HG02938 (cell line): ENCODE data around the gene AKIP1.
"Not testable (repeated sequence)": the region's sequence is repeated elsewhere in the genome, so short reads cannot be mapped to it uniquely, and the experiment has no call there.

ENCODE experiments used
- ATAC-seq: cut with Tn5 transposase; IDR thresholded peaks from one replicate; pipeline ENCODE4 v1.9.1; 2021; ENCODE audit warnings: mild to moderate bottlenecking, moderate library complexity; ENCODE audit not compliant: unreplicated experiment

The AKIP1 gene

GRCh38 chr11:8911029-8911823 is at the start of gene AKIP1:
Gene AKIP1, plus strand, starts transcription at chr11:8911189. Its CDS starts 261 bp downstream, at chr11:8911450.
- ATAC-seq = peak; percentile 74

- no peak for ATAC-seq
These were observed 47.2 kb upstream of the AKIP1 start for GRCh38 chr11:8863838-8864237.

- no peak for ATAC-seq
These were observed 45.7 kb upstream of the AKIP1 start for GRCh38 chr11:8865304-8865703.

GRCh38 chr11:8867035-8867434 is 44.0 kb upstream of the AKIP1 start:
- no peak for ATAC-seq

- no peak for ATAC-seq
These were observed 42.9 kb upstream of the AKIP1 start for GRCh38 chr11:8867931-8868631.

GRCh38 chr11:8870411-8871170 is 40.4 kb upstream of the AKIP1 start:
- ATAC-seq = no peak

- no peak for ATAC-seq
These were observed 39.7 kb upstream of the AKIP1 start for GRCh38 chr11:8871171-8871775.

- no peak for ATAC-seq
These were observed 39.0 kb upstream of the AKIP1 start for GRCh38 chr11:8871962-8872361.

GRCh38 chr11:8873741-8874405 is 37.1 kb upstream of the AKIP1 start:
- no peak for ATAC-seq

GRCh38 chr11:8878771-8879170 is 32.2 kb upstream of the AKIP1 start:
- ATAC-seq = no peak

- ATAC-seq = not testable (repeated sequence)
These were observed 29.4 kb upstream of the AKIP1 start for GRCh38 chr11:8881585-8881984.

- ATAC-seq = no peak
These were observed 24.7 kb upstream of the AKIP1 start for GRCh38 chr11:8886322-8886721.

- ATAC-seq = not testable (repeated sequence)
These were observed 19.8 kb upstream of the AKIP1 start for GRCh38 chr11:8891185-8891584.

GRCh38 chr11:8899119-8899753 is 11.8 kb upstream of the AKIP1 start:
- ATAC-seq = no peak

GRCh38 chr11:8905528-8906165 is 5.3 kb upstream of the AKIP1 start:
- ATAC-seq = no peak

- ATAC-seq = no peak
These were observed 3.9 kb upstream of the AKIP1 start for GRCh38 chr11:8907116-8907515.

GRCh38 chr11:8908099-8908498 is 2.9 kb upstream of the AKIP1 start:
- no peak for ATAC-seq

GRCh38 chr11:8910649-8911026 is 351 bp upstream of the AKIP1 start:
- ATAC-seq = peak; percentile 7

- ATAC-seq = no peak
These were observed 3.1 kb downstream of the AKIP1 start for GRCh38 chr11:8913961-8914660.
